Measurements from ENCODE around the gene RNASET2.
"Not testable (repeated sequence)": the region's sequence is repeated elsewhere in the genome, so short reads cannot be mapped to it uniquely, and the experiment has no call there.

- TF ChIP-seq CTCF (IDR thresholded peaks at IDR 0.05), result peak; percentile 12 to 67 (median 52)
- TF ChIP-seq POLR2A (IDR thresholded peaks at IDR 0.05), result not testable (repeated sequence)
These were observed 5.3 kb downstream of the RNASET2 start for GRCh38 chr6:166950892-166951669.
